ENCODE data around the gene GRK5. TPM values are rescaled to one million over a fixed set of nuclear protein-coding genes. Genes with fewer than 3 reads are reported as not detected.
A peak's percentile ranks its signal among the peaks of the same experiment; 100 is the strongest.

The GRK5 gene
- total RNA-seq, 1 donor from 2014 or later = 2.8 TPM

GRCh38 chr10:119351189-119351588 lies 143.8 kb downstream of the GRK5 start:
- TF ChIP-seq, protein P1, sequence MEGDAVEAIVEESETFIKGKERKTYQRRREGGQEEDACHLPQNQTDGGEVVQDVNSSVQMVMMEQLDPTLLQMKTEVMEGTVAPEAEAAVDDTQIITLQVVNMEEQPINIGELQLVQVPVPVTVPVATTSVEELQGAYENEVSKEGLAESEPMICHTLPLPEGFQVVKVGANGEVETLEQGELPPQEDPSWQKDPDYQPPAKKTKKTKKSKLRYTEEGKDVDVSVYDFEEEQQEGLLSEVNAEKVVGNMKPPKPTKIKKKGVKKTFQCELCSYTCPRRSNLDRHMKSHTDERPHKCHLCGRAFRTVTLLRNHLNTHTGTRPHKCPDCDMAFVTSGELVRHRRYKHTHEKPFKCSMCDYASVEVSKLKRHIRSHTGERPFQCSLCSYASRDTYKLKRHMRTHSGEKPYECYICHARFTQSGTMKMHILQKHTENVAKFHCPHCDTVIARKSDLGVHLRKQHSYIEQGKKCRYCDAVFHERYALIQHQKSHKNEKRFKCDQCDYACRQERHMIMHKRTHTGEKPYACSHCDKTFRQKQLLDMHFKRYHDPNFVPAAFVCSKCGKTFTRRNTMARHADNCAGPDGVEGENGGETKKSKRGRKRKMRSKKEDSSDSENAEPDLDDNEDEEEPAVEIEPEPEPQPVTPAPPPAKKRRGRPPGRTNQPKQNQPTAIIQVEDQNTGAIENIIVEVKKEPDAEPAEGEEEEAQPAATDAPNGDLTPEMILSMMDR (IDR thresholded peaks at IDR 0.05; ENCODE audit: insufficient read depth, low read length, poor library complexity, severe bottlenecking) = no peak

GRCh38 chr10:119352042-119352441 lies 144.7 kb downstream of the GRK5 start:
- Histone ChIP-seq H3K4me3 (ENCODE audit: low read depth, low read length) (no peak overlapping the region), H3K27me3 (ENCODE audit: control insufficient read depth, insufficient read depth, low read length) (no peaks in the 10 kb centered on the region), H3K36me3 (ENCODE audit: control insufficient read depth, insufficient read depth, low read length) (no peaks in the 10 kb centered on the region)
- DNase-seq (ENCODE audit: low read depth) = no peak
- TF ChIP-seq, protein P1 (IDR thresholded peaks at IDR 0.05; ENCODE audit: insufficient read depth, low read length, poor library complexity, severe bottlenecking) = no peak

More at GRCh38 chr10:119351189-119351588, 143.8 kb downstream of the GRK5 start:
- Histone ChIP-seq H3K27me3 (ENCODE audit: control insufficient read depth, insufficient read depth, low read length) (no peaks in the 10 kb centered on the region), H3K36me3 (ENCODE audit: control insufficient read depth, insufficient read depth, low read length) (no peaks in the 10 kb centered on the region), H3K4me3 (ENCODE audit: low read depth, low read length) (no peak overlapping the region)
- DNase-seq (ENCODE audit: low read depth) = no peak

- TF ChIP-seq, protein P1 (IDR thresholded peaks at IDR 0.05; ENCODE audit: insufficient read depth, low read length, poor library complexity, severe bottlenecking) = no peak
- DNase-seq (ENCODE audit: low read depth) = no peak
- no peak overlapping the region for H3K4me3 ChIP-seq (ENCODE audit: low read depth, low read length)
- H3K36me3 ChIP-seq (ENCODE audit: control insufficient read depth, insufficient read depth, low read length) = no peaks in the 10 kb centered on the region
- H3K27me3 ChIP-seq (ENCODE audit: control insufficient read depth, insufficient read depth, low read length) = no peaks in the 10 kb centered on the region
Measured at GRCh38 chr10:119352807-119353206, 145.4 kb downstream of the GRK5 start.

GRCh38 chr10:119353421-119353820 lies 146.1 kb downstream of the GRK5 start:
- Histone ChIP-seq H3K4me3 (ENCODE audit: low read depth, low read length) (no peak overlapping the region), H3K27me3 (ENCODE audit: control insufficient read depth, insufficient read depth, low read length) (no peaks in the 10 kb centered on the region), H3K36me3 (ENCODE audit: control insufficient read depth, insufficient read depth, low read length) (no peaks in the 10 kb centered on the region)
- TF ChIP-seq, protein P1 (IDR thresholded peaks at IDR 0.05; ENCODE audit: insufficient read depth, low read length, poor library complexity, severe bottlenecking) = no peak
- no peak for DNase-seq (ENCODE audit: low read depth)

- Histone ChIP-seq H3K4me3 (ENCODE audit: low read depth, low read length) (no peak overlapping the region), H3K36me3 (ENCODE audit: control insufficient read depth, insufficient read depth, low read length) (no peaks in the 10 kb centered on the region), H3K27me3 (ENCODE audit: control insufficient read depth, insufficient read depth, low read length) (no peaks in the 10 kb centered on the region)
- no peak for DNase-seq (ENCODE audit: low read depth)
- TF ChIP-seq, protein P1 (IDR thresholded peaks at IDR 0.05; ENCODE audit: insufficient read depth, low read length, poor library complexity, severe bottlenecking) = peak; percentile 28
Measured at GRCh38 chr10:119355930-119356329, 148.6 kb downstream of the GRK5 start.

GRCh38 chr10:119357412-119358151 lies 150.2 kb downstream of the GRK5 start:
- H3K36me3 ChIP-seq (ENCODE audit: control insufficient read depth, insufficient read depth, low read length) = no peaks in the 10 kb centered on the region
- DNase-seq (ENCODE audit: low read depth) = no peak
- no peaks in the 10 kb centered on the region for H3K27me3 ChIP-seq (ENCODE audit: control insufficient read depth, insufficient read depth, low read length)
- no peak overlapping the region for H3K4me3 ChIP-seq (ENCODE audit: low read depth, low read length)
- TF ChIP-seq, protein P1 (IDR thresholded peaks at IDR 0.05; ENCODE audit: insufficient read depth, low read length, poor library complexity, severe bottlenecking) = no peak
